ENCODE results near the gene GATAD1. TPM values are rescaled to one million over a fixed set of nuclear protein-coding genes. Genes with fewer than 3 reads are reported as not detected.

Gene GATAD1
- total RNA-seq, 4 donors from 2014 or later: 42.9 to 61.8 (median 54.1) TPM

DNA sequence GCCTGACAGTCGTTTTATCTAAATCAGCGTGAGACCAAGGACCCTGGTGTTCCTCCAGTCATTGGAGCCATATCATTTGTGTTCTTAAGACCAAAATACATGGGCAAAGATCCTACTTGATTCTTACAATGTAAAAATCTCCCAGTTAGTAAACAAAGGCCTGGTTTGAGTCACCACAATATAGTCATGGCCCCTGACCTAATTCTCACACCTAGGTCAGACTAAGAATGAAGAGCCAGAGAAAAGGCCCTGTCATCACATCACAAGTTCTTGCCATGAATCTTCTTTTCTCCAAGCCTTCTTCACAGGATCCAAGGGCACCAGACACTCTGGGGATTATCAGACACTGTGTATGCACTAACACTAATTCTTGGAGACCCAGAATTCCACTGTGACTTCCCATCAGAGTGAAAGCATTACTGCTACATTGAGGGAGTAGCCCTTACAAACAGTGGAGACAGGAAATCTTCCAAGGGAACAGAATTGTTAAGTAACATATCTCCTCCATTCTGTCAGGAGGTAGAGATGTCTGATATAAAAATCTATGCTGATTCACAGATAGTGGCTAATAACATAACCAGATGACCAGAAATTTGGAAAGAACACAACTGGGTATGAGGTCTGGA, 38.1 kb downstream of the GATAD1 start:
- TF ChIP-seq, protein P1, sequence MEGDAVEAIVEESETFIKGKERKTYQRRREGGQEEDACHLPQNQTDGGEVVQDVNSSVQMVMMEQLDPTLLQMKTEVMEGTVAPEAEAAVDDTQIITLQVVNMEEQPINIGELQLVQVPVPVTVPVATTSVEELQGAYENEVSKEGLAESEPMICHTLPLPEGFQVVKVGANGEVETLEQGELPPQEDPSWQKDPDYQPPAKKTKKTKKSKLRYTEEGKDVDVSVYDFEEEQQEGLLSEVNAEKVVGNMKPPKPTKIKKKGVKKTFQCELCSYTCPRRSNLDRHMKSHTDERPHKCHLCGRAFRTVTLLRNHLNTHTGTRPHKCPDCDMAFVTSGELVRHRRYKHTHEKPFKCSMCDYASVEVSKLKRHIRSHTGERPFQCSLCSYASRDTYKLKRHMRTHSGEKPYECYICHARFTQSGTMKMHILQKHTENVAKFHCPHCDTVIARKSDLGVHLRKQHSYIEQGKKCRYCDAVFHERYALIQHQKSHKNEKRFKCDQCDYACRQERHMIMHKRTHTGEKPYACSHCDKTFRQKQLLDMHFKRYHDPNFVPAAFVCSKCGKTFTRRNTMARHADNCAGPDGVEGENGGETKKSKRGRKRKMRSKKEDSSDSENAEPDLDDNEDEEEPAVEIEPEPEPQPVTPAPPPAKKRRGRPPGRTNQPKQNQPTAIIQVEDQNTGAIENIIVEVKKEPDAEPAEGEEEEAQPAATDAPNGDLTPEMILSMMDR (IDR thresholded peaks at IDR 0.05; ENCODE audit: low read depth): no peak

- TF ChIP-seq, protein P1 (IDR thresholded peaks at IDR 0.05; ENCODE audit: low read depth): no peak
Measured at GRCh38 chr7:92485974-92486373, 38.7 kb downstream of the GATAD1 start.

GRCh38 chr7:92487804-92488203, 40.5 kb downstream of the GATAD1 start:
- TF ChIP-seq, protein P1 (IDR thresholded peaks at IDR 0.05; ENCODE audit: low read depth): no peak

DNA sequence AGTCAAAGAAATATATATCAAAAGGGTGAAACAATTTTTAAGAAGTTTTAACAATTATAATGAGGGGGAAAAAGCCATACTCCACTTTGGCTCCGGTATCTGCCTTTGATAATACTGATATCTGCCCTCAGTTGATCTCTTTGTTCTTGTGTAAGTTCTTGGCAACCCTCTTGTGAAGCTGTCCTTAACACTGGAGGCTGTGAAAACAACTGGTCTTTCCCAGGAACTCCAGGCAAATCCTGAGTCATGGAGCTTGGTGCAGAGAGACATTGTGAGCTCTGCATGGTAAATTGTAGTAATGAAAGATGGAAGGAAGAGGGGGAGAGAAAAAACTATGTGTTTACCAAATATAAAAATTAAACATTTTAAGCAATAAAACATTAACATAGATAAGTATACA, 42.4 kb downstream of the GATAD1 start:
- TF ChIP-seq, protein P1 (IDR thresholded peaks at IDR 0.05; ENCODE audit: low read depth): no peak

DNA sequence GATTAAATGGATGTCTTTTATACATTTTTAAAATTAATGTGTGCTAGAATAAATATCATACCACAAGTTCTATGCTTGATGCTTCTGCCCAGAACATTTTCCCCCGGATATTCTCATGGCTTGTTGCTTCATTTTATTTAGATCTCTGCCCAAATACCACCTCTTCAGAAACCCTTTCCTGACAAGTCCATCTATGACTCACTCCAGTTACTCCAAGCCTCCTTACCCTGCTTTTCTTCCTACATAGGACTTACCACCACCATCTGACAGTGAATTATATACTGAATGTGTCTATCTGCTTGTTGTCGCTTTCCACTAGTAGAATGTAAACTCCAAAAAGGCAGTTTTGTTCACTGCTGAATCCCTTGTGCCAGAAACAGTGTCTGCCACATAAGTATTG, 49.6 kb downstream of the GATAD1 start:
- TF ChIP-seq, protein P1 (IDR thresholded peaks at IDR 0.05; ENCODE audit: low read depth): no peak

DNA sequence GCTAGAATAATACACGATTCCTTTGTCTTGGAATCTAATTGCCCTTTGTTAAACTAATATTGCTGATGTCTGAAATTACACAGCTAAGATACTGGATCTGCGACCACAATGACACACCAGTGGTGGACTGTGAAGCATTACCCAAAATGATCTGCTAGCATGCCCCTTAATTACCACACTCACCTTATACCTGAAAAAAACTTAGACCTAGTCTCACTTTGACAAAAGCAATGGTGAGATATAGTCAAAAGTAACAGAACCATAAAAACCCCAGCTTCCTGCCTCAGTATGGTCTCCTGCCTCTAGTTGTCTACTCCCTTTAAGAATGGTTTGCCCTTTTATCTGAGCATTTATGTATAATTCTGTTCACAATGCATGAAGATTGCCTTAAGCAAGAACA, 51.3 kb downstream of the GATAD1 start:
- TF ChIP-seq, protein P1 (IDR thresholded peaks at IDR 0.05; ENCODE audit: low read depth): no peak

DNA sequence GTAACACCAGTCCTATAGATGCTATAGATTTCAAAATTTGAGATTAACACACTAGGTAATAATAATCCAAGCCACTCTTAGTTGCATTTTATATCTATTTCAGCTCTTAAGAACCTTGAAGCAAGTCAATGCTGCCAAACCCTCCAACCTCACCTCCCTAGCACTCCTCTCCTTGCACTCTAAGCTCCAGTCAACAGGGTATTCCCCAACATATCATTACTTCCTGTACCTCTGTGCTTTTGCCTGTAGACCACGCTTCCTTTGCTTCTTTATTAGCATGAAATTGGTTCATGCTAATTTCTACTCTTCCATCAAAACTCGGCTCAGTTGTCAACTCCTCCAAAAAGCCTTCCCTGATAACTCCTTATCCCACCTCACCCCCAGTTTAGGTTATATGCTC, 56.5 kb downstream of the GATAD1 start:
- TF ChIP-seq, protein P1 (IDR thresholded peaks at IDR 0.05; ENCODE audit: low read depth): no peak
